Neural crest cell (in vitro differentiated cells): ENCODE results near the gene CXXC5. TPM values are rescaled to one million over a fixed set of nuclear protein-coding genes. Genes with fewer than 3 reads are reported as not detected.

Source experiments
- DNase-seq: peaks from one replicate; pipeline ENCODE4 v3.0.0; 2021; ENCODE audit warnings: low read depth, mixed read lengths, low spot score
- H3K27ac Mint-ChIP-seq: one replicate; pipeline ENCODE4 v1.8.0; 2021; ENCODE audit warnings: mild to moderate bottlenecking, mixed read lengths; ENCODE audit not compliant: unreplicated experiment
- H3K27me3 Mint-ChIP-seq: 2 replicates; pipeline ENCODE4 v1.8.0; 2021; ENCODE audit warnings: low read depth, mild to moderate bottlenecking, mixed read lengths
- H3K36me3 Mint-ChIP-seq: 2 replicates; pipeline ENCODE4 v1.8.0; 2021; ENCODE audit warnings: low read depth, mild to moderate bottlenecking, mixed read lengths
- H3K4me1 Mint-ChIP-seq: 2 replicates; pipeline ENCODE4 v1.8.0; 2021; ENCODE audit warnings: mixed read lengths
- H3K4me3 Mint-ChIP-seq: one replicate; pipeline ENCODE4 v1.8.0; 2021; ENCODE audit warnings: mild to moderate bottlenecking, mixed read lengths
- H3K9me3 Mint-ChIP-seq: 2 replicates; pipeline ENCODE4 v1.8.0; 2021; ENCODE audit warnings: mixed read lengths
- total RNA-seq: library from RNA; stranded (reverse); gene quantifications from 2 replicates; pipeline ENCODE4 v1.2.1, GENCODE V29; 2021
- TF ChIP-seq, protein P1 (sequence below): fragments of 200-600 bp; sonication (generic); conservative IDR thresholded peaks from 2 replicates; pipeline ENCODE4 v1.5.0; 2021; ENCODE audit warnings: antibody characterized with exemption, mild to moderate bottlenecking

The CXXC5 gene
- total RNA-seq, 1 donor from 2014 or later: 30.4 TPM

DNA sequence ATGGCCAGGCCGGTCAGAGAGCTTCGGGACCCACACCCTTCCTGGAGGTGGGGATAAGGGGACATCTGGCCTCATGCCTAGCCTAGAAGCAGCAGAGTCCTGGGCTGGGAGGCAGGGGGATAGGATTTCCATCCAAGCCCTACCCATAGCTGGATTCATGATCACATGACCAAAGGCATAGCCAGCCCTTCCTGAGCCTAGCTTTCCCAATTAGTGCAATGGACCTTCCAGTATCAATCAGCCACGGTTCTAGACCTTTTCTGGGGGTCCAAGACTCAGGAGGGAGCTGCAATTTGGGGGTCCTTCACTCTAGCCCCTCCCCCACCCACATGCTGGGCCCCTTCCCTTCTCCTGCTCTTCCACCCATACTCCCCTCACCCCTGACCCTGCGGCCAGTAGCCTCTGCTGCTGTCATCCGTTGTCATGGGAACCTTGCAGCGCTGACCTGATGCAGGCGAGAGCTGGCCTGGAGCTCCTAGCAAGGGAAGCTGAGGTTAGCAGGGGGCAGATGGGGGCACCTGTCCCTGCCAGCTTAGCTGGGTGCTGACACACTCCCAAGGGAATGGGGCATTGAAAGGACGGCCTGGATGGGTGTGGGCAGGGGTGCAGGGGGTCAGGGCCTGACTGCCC lies 44.6 kb downstream of the CXXC5 start:
- Mint-ChIP-seq H3K4me3 (peak overlapping the region; percentile 62), H3K27ac (no peak overlapping the region), H3K36me3 (no peaks in the 10 kb centered on the region), H3K4me1 (peaks cover 65% of the 10 kb centered on the region), H3K27me3 (peaks cover 8% of the 10 kb centered on the region), H3K9me3 (no peaks in the 10 kb centered on the region)
- peak; percentile 61 for DNase-seq
- TF ChIP-seq, protein P1, sequence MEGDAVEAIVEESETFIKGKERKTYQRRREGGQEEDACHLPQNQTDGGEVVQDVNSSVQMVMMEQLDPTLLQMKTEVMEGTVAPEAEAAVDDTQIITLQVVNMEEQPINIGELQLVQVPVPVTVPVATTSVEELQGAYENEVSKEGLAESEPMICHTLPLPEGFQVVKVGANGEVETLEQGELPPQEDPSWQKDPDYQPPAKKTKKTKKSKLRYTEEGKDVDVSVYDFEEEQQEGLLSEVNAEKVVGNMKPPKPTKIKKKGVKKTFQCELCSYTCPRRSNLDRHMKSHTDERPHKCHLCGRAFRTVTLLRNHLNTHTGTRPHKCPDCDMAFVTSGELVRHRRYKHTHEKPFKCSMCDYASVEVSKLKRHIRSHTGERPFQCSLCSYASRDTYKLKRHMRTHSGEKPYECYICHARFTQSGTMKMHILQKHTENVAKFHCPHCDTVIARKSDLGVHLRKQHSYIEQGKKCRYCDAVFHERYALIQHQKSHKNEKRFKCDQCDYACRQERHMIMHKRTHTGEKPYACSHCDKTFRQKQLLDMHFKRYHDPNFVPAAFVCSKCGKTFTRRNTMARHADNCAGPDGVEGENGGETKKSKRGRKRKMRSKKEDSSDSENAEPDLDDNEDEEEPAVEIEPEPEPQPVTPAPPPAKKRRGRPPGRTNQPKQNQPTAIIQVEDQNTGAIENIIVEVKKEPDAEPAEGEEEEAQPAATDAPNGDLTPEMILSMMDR: no peak

DNA sequence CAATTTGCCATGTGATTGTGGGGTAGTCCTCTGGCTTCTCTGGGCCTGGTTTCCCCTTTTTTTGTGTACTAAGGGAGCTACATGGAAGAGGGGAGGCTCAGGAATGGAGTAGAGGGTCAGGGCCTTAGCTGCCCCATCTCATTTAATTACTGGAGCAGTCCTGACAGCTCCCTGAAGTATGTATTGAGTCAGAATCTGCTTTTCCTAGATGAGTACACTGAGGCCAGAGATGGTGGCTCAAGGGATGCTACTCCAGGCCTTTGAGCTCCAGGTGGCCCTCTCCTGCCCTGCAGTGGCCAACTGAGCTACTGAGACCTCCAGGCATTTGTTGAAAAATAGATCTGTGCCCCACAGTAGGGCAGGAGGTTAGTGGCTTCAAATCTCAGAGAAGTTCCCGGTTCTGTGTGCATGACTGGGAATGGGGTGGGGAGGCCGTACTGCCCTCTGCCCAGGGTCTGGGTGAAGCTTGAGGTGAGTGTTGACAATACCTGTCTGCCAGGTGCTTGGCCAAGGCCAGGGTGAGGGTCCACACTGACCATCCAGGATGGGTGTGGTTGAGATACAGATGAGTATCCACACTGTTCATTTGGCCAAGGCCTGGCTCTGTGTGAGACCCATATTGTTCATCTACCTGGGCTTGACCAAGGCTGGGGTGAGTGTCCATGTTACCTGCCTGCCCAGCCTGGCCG lies 45.7 kb downstream of the CXXC5 start:
- DNase-seq: no peak
- Mint-ChIP-seq H3K27me3 (peaks cover 13% of the 10 kb centered on the region), H3K36me3 (no peaks in the 10 kb centered on the region), H3K4me3 (peak overlapping the region; percentile 6), H3K9me3 (no peaks in the 10 kb centered on the region), H3K4me1 (peaks cover 74% of the 10 kb centered on the region), H3K27ac (peak overlapping the region; percentile 12)
- TF ChIP-seq, protein P1: no peak

DNA sequence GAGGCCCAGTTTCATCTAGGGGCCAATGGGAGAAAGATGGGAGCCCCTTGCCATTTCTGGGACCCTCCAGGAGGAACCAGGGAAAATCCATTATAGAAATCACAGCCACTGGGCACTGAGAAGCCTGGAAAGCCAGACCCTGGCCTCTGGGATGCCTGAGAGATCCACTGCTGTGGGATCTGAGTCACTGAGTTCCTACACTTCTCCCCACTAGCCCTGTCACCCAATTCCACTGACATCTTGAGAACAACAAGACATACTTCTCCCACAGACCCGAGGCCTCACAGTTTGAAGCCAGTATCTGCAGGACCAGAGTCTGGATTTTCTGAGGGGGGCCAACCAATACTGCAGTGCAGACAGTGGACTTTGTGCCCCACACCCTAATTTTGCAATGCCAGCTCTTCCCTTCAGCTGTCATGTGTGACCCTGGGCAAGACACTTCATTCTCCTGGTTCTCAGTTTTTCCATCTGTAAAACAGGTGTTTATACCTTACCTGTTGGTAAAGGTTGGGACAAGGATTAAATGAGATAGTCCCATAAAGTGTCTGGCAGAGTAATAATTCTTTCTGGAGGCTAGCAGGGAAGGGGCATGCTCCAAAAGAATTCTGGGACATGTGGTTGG lies 46.5 kb downstream of the CXXC5 start:
- TF ChIP-seq, protein P1: no peak
- Mint-ChIP-seq H3K4me3 (peak overlapping the region; percentile 62), H3K36me3 (no peaks in the 10 kb centered on the region), H3K27me3 (peaks cover 13% of the 10 kb centered on the region), H3K4me1 (peaks cover 76% of the 10 kb centered on the region), H3K9me3 (no peaks in the 10 kb centered on the region), H3K27ac (peak overlapping the region; percentile 27)
- DNase-seq: no peak

DNA sequence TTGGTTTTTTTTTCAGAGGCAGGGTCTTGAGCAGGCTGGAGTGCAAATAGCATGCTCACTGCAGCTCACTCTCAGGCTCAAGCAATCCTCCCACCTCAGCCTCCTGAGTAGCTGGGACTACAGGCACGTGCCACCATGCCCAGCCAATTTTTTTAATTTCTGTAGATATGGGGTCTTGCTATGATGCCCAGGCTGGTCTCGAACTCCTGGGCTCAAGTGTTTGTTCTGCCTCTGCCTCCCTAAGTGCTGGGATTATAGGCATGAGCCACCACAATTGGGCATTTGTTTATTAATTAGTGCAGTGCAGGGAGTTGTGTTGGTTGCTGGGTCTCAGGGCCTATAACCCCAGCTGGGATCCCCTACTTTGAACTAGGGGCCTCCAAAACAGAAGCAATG lies 47.0 kb downstream of the CXXC5 start:
- TF ChIP-seq, protein P1: no peak
- Mint-ChIP-seq H3K4me1 (peaks cover 73% of the 10 kb centered on the region), H3K36me3 (no peaks in the 10 kb centered on the region), H3K27me3 (peaks cover 13% of the 10 kb centered on the region), H3K4me3 (no peak overlapping the region), H3K9me3 (no peaks in the 10 kb centered on the region), H3K27ac (no peak overlapping the region)
- no peak for DNase-seq

DNA sequence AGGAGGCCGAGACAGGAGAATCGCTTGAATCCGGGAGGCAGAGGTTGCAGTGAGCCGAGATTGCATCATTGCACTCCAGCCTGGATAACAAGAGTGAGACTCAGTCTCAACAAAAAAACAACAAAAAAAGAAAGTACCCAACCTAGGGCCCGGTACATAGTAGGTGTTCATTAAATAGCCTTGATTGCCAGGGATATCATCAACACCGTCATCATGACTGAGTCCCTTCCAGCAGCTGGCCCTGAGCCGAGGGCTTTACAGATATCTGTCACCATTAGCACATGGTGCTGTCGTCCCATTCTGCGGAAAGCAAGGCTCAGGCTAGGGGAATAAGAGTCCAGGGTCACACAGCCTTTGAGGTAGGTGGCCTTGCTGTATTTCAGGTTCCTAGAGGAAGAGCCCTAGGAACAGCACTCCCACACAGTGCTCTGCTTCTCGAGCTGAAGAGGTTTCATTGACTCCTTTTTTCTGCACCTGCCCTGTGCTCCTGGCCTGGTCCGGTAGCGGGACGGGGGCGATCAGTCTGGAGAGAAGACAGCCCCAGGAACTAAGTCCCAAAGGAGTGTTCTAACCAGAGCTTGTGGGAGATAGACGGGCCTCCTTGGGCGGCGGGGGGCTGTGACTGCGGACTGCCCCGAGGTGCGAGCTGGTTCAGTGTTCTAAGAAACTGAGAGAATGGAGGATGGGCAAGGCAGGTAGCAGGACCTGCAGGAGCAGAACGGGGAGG lies 48.2 kb downstream of the CXXC5 start:
- no peaks in the 10 kb centered on the region for H3K36me3 Mint-ChIP-seq
- peaks cover 13% of the 10 kb centered on the region for H3K27me3 Mint-ChIP-seq
- DNase-seq: no peak
- H3K4me3 Mint-ChIP-seq: peak overlapping the region; percentile 80
- no peaks in the 10 kb centered on the region for H3K9me3 Mint-ChIP-seq
- H3K27ac Mint-ChIP-seq: peak overlapping the region; percentile 81
- H3K4me1 Mint-ChIP-seq: peaks cover 71% of the 10 kb centered on the region
- TF ChIP-seq, protein P1: no peak
